CD14-positive monocyte (primary cell): ENCODE results near the gene EGFL8. TPM values are rescaled to one million over a fixed set of nuclear protein-coding genes. Genes with fewer than 3 reads are reported as not detected.

Experiments
- DNase-seq, 3 donors: peaks; one replicate each; pipeline ENCODE4 v3.0.0-alpha.2; 2011 to 2022
- H2AFZ ChIP-seq: 2 replicates; pipeline ENCODE4 v1.6.0; 2012; ENCODE audit warnings: mild to moderate bottlenecking, low read depth, low read length, inconsistent platforms; ENCODE audit not compliant: insufficient read depth, poor library complexity, severe bottlenecking
- H3K27ac ChIP-seq, 2 donors: 1 replicate in 1 of 2; 2 replicates in 1 of 2; pipeline ENCODE4 v1.5.1; 2012 to 2013; ENCODE audit warnings: low read length in 2 of 2, control low read depth in 1 of 2, inconsistent platforms in 1 of 2, low read depth in 1 of 2, mild to moderate bottlenecking in 1 of 2
- H3K27me3 ChIP-seq, 2 donors: one replicate each; pipeline versions ENCODE4 v1.6.0 to v1.6.1; 2011 to 2013; ENCODE audit warnings: low read length in 2 of 2; ENCODE audit not compliant: control insufficient read depth in 2 of 2, insufficient read depth in 2 of 2
- H3K36me3 ChIP-seq, 2 donors: replicated peaks in 1 of 2; 1 replicate in 1 of 2; 2 replicates in 1 of 2; pipeline versions ENCODE4 v1.5.1 to v1.6.1; 2012 to 2013; ENCODE audit warnings: low read length in 2 of 2, control low read depth in 1 of 2, inconsistent platforms in 1 of 2, mild to moderate bottlenecking in 1 of 2; ENCODE audit not compliant: insufficient read depth in 2 of 2, control insufficient read depth in 1 of 2
- H3K4me1 ChIP-seq, 2 donors: 1 replicate in 1 of 2; 2 replicates in 1 of 2; pipeline versions ENCODE4 v1.5.1 to v1.6.1; 2012 to 2013; ENCODE audit warnings: low read length in 2 of 2, control low read depth in 1 of 2, inconsistent platforms in 1 of 2, mild to moderate bottlenecking in 1 of 2, moderate library complexity in 1 of 2; ENCODE audit not compliant: insufficient read depth in 2 of 2, control insufficient read depth in 1 of 2
- H3K4me2 ChIP-seq: replicated peaks from 2 replicates; pipeline ENCODE3; 2012; ENCODE audit warnings: low read length, moderate library complexity, mild to moderate bottlenecking; ENCODE audit not compliant: poor library complexity, severe bottlenecking; ENCODE audit errors: extremely low read depth
- H3K4me3 ChIP-seq, 3 experiments: fragments of 200-600 bp in 1 of 3; sonication (generic) in 1 of 3; replicated peaks in 1 of 3; 1 replicate in 2 of 3; 2 replicates in 1 of 3; pipeline ENCODE4 v1.5.1; 2011 to 2013; ENCODE audit warnings: low read length in 3 of 3, mild to moderate bottlenecking in 3 of 3, control low read depth in 2 of 3, low read depth in 2 of 3, inconsistent platforms in 1 of 3, moderate library complexity in 1 of 3
- H3K79me2 ChIP-seq: 2 replicates; pipeline ENCODE4 v1.6.0; 2012; ENCODE audit warnings: mild to moderate bottlenecking, control low read depth, inconsistent platforms, low read length, moderate library complexity; ENCODE audit not compliant: insufficient read depth
- H3K9ac ChIP-seq: 2 replicates; pipeline ENCODE4 v1.6.0; 2017; ENCODE audit warnings: low read length, mild to moderate bottlenecking; ENCODE audit not compliant: insufficient read depth, poor library complexity, severe bottlenecking
- H3K9me3 ChIP-seq, 2 donors: replicated peaks in 1 of 2; 1 replicate in 1 of 2; 2 replicates in 1 of 2; pipeline versions ENCODE4 v1.5.1 to v1.6.1; 2012 to 2013; ENCODE audit warnings: low read length in 2 of 2, control low read depth in 1 of 2; ENCODE audit not compliant: control insufficient read depth in 1 of 2, insufficient read depth in 1 of 2
- H4K20me1 ChIP-seq: 2 replicates; pipeline ENCODE4 v1.6.0; 2012; ENCODE audit warnings: mild to moderate bottlenecking, low read length, control low read depth, moderate library complexity; ENCODE audit not compliant: insufficient read depth
- H3K27ac Mint-ChIP-seq, 7 donors: one replicate each; pipeline ENCODE4 v1.8.0; 2020; ENCODE audit warnings: mild to moderate bottlenecking in 7 of 7, mixed read lengths in 7 of 7, moderate library complexity in 6 of 7, inconsistent platforms in 2 of 7
- H3K27me3 Mint-ChIP-seq, 3 donors: one replicate each; pipeline ENCODE4 v1.8.0; 2021 to 2022; ENCODE audit warnings: low read depth in 3 of 3, mild to moderate bottlenecking in 3 of 3, mixed read lengths in 3 of 3, moderate library complexity in 3 of 3, inconsistent platforms in 1 of 3
- H3K36me3 Mint-ChIP-seq, 2 donors: one replicate each; pipeline ENCODE4 v1.8.0; 2020; ENCODE audit warnings: mixed read lengths in 2 of 2, inconsistent platforms in 1 of 2, mild to moderate bottlenecking in 1 of 2
- H3K4me1 Mint-ChIP-seq: one replicate; pipeline ENCODE4 v1.8.0; 2020; ENCODE audit warnings: mild to moderate bottlenecking, mixed read lengths
- H3K4me3 Mint-ChIP-seq, 2 donors: one replicate each; pipeline ENCODE4 v1.8.0; 2020; ENCODE audit warnings: mild to moderate bottlenecking in 2 of 2, mixed read lengths in 2 of 2, moderate library complexity in 1 of 2
- H3K9me3 Mint-ChIP-seq, 7 donors: one replicate each; pipeline ENCODE4 v1.8.0; 2020 to 2022; ENCODE audit warnings: mixed read lengths in 7 of 7, mild to moderate bottlenecking in 6 of 7, moderate library complexity in 6 of 7, inconsistent platforms in 2 of 7
- CTCF ChIP-seq: fragments of 200-600 bp; IDR thresholded peaks from one replicate; pipeline ENCODE4 v1.8.0; 2022; ENCODE audit warnings: antibody characterized with exemption, mild to moderate bottlenecking
- WGBS: methylation state at CpG from one replicate; pipeline ENCODE4 v1.1.5; 2013; ENCODE audit warnings: missing lambda C conversion rate; ENCODE audit not compliant: insufficient coverage; 5-methylcytosine and 5-hydroxymethylcytosine counted together
- intact Hi-C, 2 donors: fragments of 100-400 bp; cut with micrococcal nuclease; formaldehyde crosslinking; loops; one replicate each; pipeline versions ENCODE4 v1.15.0 to v1.15.1; 2023
- polyA plus RNA-seq, 3 donors: library from polyadenylated mRNA; depleted of rRNA in 1 of 3; unstranded in 2 of 3; stranded (reverse) in 1 of 3; fragments of 300-500 nt in 2 of 3; fragments of >200 nt in 1 of 3; fragmentation: Illumina TruSeq in 2 of 3; gene quantifications; 1 replicate in 2 of 3; 2 replicates in 1 of 3; pipeline ENCODE4 v1.2.3, GENCODE V29; 2012 to 2021

Gene EGFL8
- polyA plus RNA-seq, 3 donors, result 0.22 to 1.8 TPM; not detected in 1

GRCh38 chr6:32177183-32177787 is 12.9 kb downstream of the EGFL8 start:
- peak overlapping the region; percentile 97 for H3K4me2 ChIP-seq
- 2% methylated on average over 16 of the region's 20 CpGs for WGBS
- H3K4me1 ChIP-seq, result peaks cover 56 to 71% of the 10 kb centered on the region in 2 donors
- Mint-ChIP-seq H3K27me3 (peaks cover 0 to 4% (median 0%) of the 10 kb centered on the region in 3 donors), H3K4me1 (peaks cover 81% of the 10 kb centered on the region), H3K27ac (peak overlapping the region; percentile 96 to 100 (median 100)), H3K9me3 (no peaks in the 10 kb centered on the region), H3K4me3 (peak overlapping the region; percentile 90 to 98), H3K36me3 (peaks cover 16 to 24% of the 10 kb centered on the region in 2 donors)
- H3K4me3 ChIP-seq, result peak overlapping the region; percentile 57 to 94 (median 82)
- peak overlapping the region; percentile 89 to 90 for H3K27ac ChIP-seq
- no peak for TF ChIP-seq CTCF
- peaks cover 52% of the 10 kb centered on the region for H3K79me2 ChIP-seq
- intact Hi-C loops, result loop anchor here in 1 of 2 donors (5.0 kb wide), 1 partner anchor 55 kb away; no protein-coding TSS in a partner anchor
- H4K20me1 ChIP-seq, result no peaks in the 10 kb centered on the region
- DNase-seq, result no peak
- H3K27me3 ChIP-seq, result no peaks in the 10 kb centered on the region
- H2AFZ ChIP-seq, result peak overlapping the region; percentile 70
- H3K9me3 ChIP-seq, result no peaks in the 10 kb centered on the region
- H3K36me3 ChIP-seq, result peaks cover 11 to 24% of the 10 kb centered on the region in 2 donors
- peak overlapping the region; percentile 56 for H3K9ac ChIP-seq

GRCh38 chr6:32177788-32178546 is 13.6 kb downstream of the EGFL8 start, which contains the start of gene RNF5:
TSS of gene RNF5 (plus strand) at chr6:32178405. CDS start at chr6:32178512, 107 bp downstream.
- 0% methylated on average over 19 of the region's 33 CpGs for WGBS
- Histone ChIP-seq H3K4me1 (peaks cover 60 to 73% of the 10 kb centered on the region in 2 donors), H3K36me3 (peaks cover 18 to 31% of the 10 kb centered on the region in 2 donors), H3K4me3 (peak within 1 kb of the TSS; percentile 57 to 94 (median 82)), H3K9me3 (no peaks in the 10 kb centered on the region), H3K27ac (peak within 1 kb of the TSS; percentile 89 to 90), H3K4me2 (peak within 1 kb of the TSS; percentile 97), H4K20me1 (no peaks in the 10 kb centered on the region), H3K9ac (peak within 1 kb of the TSS; percentile 56), H2AFZ (peak within 1 kb of the TSS; percentile 70), H3K27me3 (no peaks in the 10 kb centered on the region), H3K79me2 (peaks cover 56% of the 10 kb centered on the region)
- Mint-ChIP-seq H3K36me3 (peaks cover 20 to 29% of the 10 kb centered on the region in 2 donors), H3K27ac (peak within 1 kb of the TSS; percentile 96 to 100 (median 100)), H3K9me3 (no peaks in the 10 kb centered on the region), H3K4me1 (peaks cover 83% of the 10 kb centered on the region), H3K27me3 (peaks cover 0 to 4% (median 0%) of the 10 kb centered on the region in 3 donors), H3K4me3 (peak within 1 kb of the TSS; percentile 90 to 98)
- peak; percentile 98 to 99 (median 99) for DNase-seq
- TF ChIP-seq CTCF, result no peak
- intact Hi-C loops, result loop anchor here (1.0 to 5.0 kb wide), 4 partner anchors 17 to 56 kb away; partner anchors contain the start of gene FKBPL (in 1 of the 2)
